NCI-H82 treated with DMSO at 0.1 percent for 48 hours (cell line): ENCODE data around the gene ASTN2.

ENCODE experiments used
- DNase-seq: peaks from one replicate; lab custom pipeline; 2025; ENCODE audit not compliant: unreplicated experiment; lab: John Stamatoyannopoulos, UW

ASTN2 gene

GRCh38 chr9:116411506-116411905 lies 1003.4 kb downstream of the ASTN2 start:
- no peak for DNase-seq

GRCh38 chr9:116409638-116410037 lies 1005.2 kb downstream of the ASTN2 start:
- DNase-seq, result no peak

- DNase-seq, result no peak
Observed at GRCh38 chr9:116409129-116409528, 1005.7 kb downstream of the ASTN2 start.

- no peak for DNase-seq
Observed at GRCh38 chr9:116406469-116406868, 1008.4 kb downstream of the ASTN2 start.

- DNase-seq, result no peak
Observed at GRCh38 chr9:116405321-116405720, 1009.5 kb downstream of the ASTN2 start.

- no peak for DNase-seq
Observed at GRCh38 chr9:116404228-116404627, 1010.6 kb downstream of the ASTN2 start.

- no peak for DNase-seq
Observed at GRCh38 chr9:116403171-116403570, 1011.7 kb downstream of the ASTN2 start.

GRCh38 chr9:116395699-116396037 lies 1019.2 kb downstream of the ASTN2 start:
- no peak for DNase-seq

GRCh38 chr9:116394894-116395698 lies 1019.8 kb downstream of the ASTN2 start:
- peak; percentile 7 for DNase-seq

- DNase-seq, result no peak
Observed at GRCh38 chr9:116394070-116394469, 1020.8 kb downstream of the ASTN2 start.

GRCh38 chr9:116393198-116393597 lies 1021.7 kb downstream of the ASTN2 start:
- DNase-seq, result no peak

- no peak for DNase-seq
Observed at GRCh38 chr9:116391306-116391900, 1023.5 kb downstream of the ASTN2 start.

GRCh38 chr9:116390303-116391228 lies 1024.3 kb downstream of the ASTN2 start:
- DNase-seq, result peak; percentile 91

- DNase-seq, result no peak
Observed at GRCh38 chr9:116389541-116390302, 1025.1 kb downstream of the ASTN2 start.

GRCh38 chr9:116387934-116388698 lies 1026.7 kb downstream of the ASTN2 start:
- no peak for DNase-seq

GRCh38 chr9:116383936-116384335 lies 1030.9 kb downstream of the ASTN2 start:
- no peak for DNase-seq

- no peak for DNase-seq
Observed at GRCh38 chr9:116383133-116383532, 1031.7 kb downstream of the ASTN2 start.

GRCh38 chr9:116382053-116382452 lies 1032.8 kb downstream of the ASTN2 start:
- no peak for DNase-seq

- no peak for DNase-seq
Observed at GRCh38 chr9:116381350-116381749, 1033.5 kb downstream of the ASTN2 start.

- DNase-seq, result no peak
Observed at GRCh38 chr9:116380496-116380995, 1034.3 kb downstream of the ASTN2 start.
